GM12892 (cell line): ENCODE data around the gene OPRM1.

Experiments used
- POLR2A ChIP-seq: IDR thresholded peaks from 2 replicates; pipeline ENCODE4 v1.6.1; 2011; ENCODE audit warnings: low read depth, low read length, control low read depth
- POLR2AphosphoS5 ChIP-seq: IDR thresholded peaks from 2 replicates; pipeline ENCODE4 v1.6.1; 2011; ENCODE audit warnings: low read depth, low read length, control low read depth

DNA sequence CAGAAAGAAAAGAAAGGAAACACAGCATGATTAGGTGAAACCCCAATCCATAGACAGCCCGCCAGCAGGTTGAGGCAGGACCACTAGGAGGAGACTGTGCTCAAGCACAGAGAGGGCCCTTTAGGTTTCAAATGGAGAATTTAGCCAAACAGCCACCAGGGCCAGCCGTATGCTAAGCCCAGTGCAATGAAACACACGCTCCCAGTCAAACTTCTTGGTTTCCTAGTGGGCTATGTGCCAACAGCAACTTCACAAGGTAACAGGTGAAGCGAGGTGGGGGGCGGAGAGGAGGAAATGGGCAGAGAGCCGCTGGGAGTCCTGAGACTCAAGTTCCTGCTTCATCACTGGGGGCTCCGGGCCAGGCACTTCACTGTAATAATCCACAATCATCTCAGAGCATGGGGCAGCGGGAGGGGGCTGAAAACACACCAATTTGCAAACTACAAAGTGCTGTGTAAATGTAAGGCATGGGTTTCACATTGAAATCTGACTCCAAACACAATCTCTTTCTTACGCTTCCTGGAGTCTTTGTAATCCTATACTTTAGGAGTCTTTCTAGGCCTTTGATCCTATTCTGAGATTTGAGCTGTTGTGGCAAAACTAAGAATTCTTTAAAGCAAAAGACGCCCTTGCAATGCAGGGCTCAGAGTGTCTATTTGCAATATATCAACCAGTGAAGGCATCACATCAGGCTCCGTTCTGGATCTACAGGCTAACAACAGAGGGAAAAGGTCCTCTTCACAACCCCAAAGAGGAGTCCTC, 117.3 kb downstream of the OPRM1 start:
- no peak for TF ChIP-seq POLR2A
- no peak for TF ChIP-seq POLR2AphosphoS5
